OCI-LY3 (cell line): ENCODE measurements around the gene PAWR.

Source experiments
- CTCF ChIP-seq: fragments of 200-600, 300-600 bp; sonication (generic); IDR thresholded peaks from 2 replicates; pipeline ENCODE4 v1.5.1; 2014; ENCODE audit warnings: antibody characterized with exemption, low read length, low read depth
- EZH2phosphoT487 ChIP-seq: fragments of 200-600 bp; shearing (Covaris generic); IDR thresholded peaks from 2 replicates; pipeline ENCODE4 v1.6.1; 2018; ENCODE audit warnings: antibody characterized with exemption, mixed run types, low read depth

- no peak for TF ChIP-seq CTCF
- no peak for TF ChIP-seq EZH2phosphoT487
Measured at GRCh38 chr12:79546466-79547043, 144.2 kb downstream of the PAWR start.
